PFSK-1 (cell line): Measurements from ENCODE around the gene PRR20B. TPM values are rescaled to one million over a fixed set of nuclear protein-coding genes. Genes with fewer than 3 reads are reported as not detected.
"Not testable (repeated sequence)": the region's sequence is repeated elsewhere in the genome, so short reads cannot be mapped to it uniquely, and the experiment has no call there.

Experiments used
- FOXP2 ChIP-seq: optimal IDR thresholded peaks from 2 replicates; pipeline ENCODE3; 2011; ENCODE audit warnings: borderline replicate concordance, control low read depth, inconsistent platforms; ENCODE audit not compliant: insufficient read depth; ENCODE audit errors: extremely low read length, extremely low read depth
- POLR2AphosphoS5 ChIP-seq: IDR thresholded peaks from 2 replicates; pipeline ENCODE4 v1.6.1; 2012; ENCODE audit warnings: low read depth, mild to moderate bottlenecking, control low read depth, low read length, moderate library complexity
- SIN3A ChIP-seq: IDR thresholded peaks from 2 replicates; pipeline ENCODE4 v1.6.1; 2012; ENCODE audit warnings: mild to moderate bottlenecking, low read length, moderate library complexity, borderline replicate concordance; ENCODE audit not compliant: insufficient read depth
- TAF1 ChIP-seq: IDR thresholded peaks from 2 replicates; pipeline ENCODE4 v1.6.1; 2012; ENCODE audit warnings: low read length, control low read depth, borderline replicate concordance; ENCODE audit not compliant: insufficient read depth
- polyA plus RNA-seq: library from polyadenylated mRNA; unstranded; fragments of >200 nt; gene quantifications from one replicate; pipeline ENCODE4 v1.2.1, GENCODE V29; 2012; ENCODE audit warnings: low read depth, missing spikeins; ENCODE audit not compliant: insufficient read length
- TF ChIP-seq, protein P1 (sequence below), 2 experiments: IDR thresholded peaks; 2 replicates each; pipeline versions ENCODE4 v1.6.1 to v1.8.0; 2011 to 2012; ENCODE audit warnings: low read depth in 2 of 2, low read length in 2 of 2, control low read depth in 1 of 2, inconsistent platforms in 1 of 2, mild to moderate bottlenecking in 1 of 2, moderate library complexity in 1 of 2; ENCODE audit not compliant: insufficient read depth in 1 of 2

PRR20B gene
- not detected for polyA plus RNA-seq

- TF ChIP-seq SIN3A, POLR2AphosphoS5: not testable (repeated sequence)
- TF ChIP-seq, protein P1, sequence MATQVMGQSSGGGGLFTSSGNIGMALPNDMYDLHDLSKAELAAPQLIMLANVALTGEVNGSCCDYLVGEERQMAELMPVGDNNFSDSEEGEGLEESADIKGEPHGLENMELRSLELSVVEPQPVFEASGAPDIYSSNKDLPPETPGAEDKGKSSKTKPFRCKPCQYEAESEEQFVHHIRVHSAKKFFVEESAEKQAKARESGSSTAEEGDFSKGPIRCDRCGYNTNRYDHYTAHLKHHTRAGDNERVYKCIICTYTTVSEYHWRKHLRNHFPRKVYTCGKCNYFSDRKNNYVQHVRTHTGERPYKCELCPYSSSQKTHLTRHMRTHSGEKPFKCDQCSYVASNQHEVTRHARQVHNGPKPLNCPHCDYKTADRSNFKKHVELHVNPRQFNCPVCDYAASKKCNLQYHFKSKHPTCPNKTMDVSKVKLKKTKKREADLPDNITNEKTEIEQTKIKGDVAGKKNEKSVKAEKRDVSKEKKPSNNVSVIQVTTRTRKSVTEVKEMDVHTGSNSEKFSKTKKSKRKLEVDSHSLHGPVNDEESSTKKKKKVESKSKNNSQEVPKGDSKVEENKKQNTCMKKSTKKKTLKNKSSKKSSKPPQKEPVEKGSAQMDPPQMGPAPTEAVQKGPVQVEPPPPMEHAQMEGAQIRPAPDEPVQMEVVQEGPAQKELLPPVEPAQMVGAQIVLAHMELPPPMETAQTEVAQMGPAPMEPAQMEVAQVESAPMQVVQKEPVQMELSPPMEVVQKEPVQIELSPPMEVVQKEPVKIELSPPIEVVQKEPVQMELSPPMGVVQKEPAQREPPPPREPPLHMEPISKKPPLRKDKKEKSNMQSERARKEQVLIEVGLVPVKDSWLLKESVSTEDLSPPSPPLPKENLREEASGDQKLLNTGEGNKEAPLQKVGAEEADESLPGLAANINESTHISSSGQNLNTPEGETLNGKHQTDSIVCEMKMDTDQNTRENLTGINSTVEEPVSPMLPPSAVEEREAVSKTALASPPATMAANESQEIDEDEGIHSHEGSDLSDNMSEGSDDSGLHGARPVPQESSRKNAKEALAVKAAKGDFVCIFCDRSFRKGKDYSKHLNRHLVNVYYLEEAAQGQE (IDR thresholded peaks at IDR 0.05; ENCODE audit: insufficient read depth in 1 of 2, low read depth in 2 of 2, low read length in 2 of 2), result not testable (repeated sequence)
Observed at GRCh38 chr13:57147188-57147587, at the start of gene PRR20B. PRR20B (plus strand) TSS chr13:57147488; CDS start chr13:57147875, 387 bp downstream.

DNA sequence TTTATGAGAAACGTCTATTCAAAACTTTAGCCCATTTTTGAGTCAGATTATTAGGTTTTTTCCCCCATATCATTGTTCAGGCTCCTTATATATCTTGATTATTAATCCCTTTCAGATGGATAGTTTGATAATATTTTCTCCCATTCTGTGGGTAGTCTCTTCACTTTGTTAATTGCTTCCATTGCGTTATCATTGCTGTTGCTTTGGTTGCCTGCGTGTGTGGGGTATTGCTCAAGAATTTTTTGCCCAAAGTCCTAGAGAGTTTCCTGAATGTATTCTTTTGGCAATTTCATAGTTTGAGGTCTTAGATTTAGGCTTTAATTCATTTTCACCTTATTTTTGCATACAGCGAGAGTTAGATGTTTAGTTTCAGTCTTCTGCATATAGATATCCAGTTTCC lies 32.3 kb upstream of the PRR20B start:
- no peak for TF ChIP-seq FOXP2
- TF ChIP-seq, protein P1 (IDR thresholded peaks at IDR 0.05; ENCODE audit: insufficient read depth in 1 of 2, low read depth in 2 of 2, low read length in 2 of 2), result no peak
- no peak for TF ChIP-seq POLR2AphosphoS5
- no peak for TF ChIP-seq TAF1
- TF ChIP-seq SIN3A, result no peak

DNA sequence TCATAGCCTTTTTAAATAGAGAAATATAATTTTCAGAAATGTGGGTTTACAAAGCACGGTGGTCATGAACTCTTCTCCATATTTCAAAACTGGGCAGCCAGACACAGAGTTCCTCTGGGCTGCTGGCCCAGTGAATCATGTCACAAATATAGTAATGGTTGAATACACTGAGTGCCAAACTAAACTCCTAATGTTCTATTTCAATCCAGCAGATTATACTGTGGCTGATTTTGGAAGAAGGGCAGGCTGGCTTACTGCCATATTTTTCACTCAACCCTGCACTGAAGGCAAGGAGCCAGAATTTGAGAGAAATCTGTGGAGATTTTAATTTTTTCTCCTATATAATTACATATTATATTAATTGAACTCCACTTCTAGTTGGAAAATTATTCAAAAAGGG lies 23.6 kb upstream of the PRR20B start:
- TF ChIP-seq POLR2AphosphoS5, result no peak
- TF ChIP-seq FOXP2, result no peak
- no peak for TF ChIP-seq TAF1
- TF ChIP-seq SIN3A, result no peak
- TF ChIP-seq, protein P1 (IDR thresholded peaks at IDR 0.05; ENCODE audit: insufficient read depth in 1 of 2, low read depth in 2 of 2, low read length in 2 of 2), result no peak

- TF ChIP-seq, protein P1 (IDR thresholded peaks at IDR 0.05; ENCODE audit: insufficient read depth in 1 of 2, low read depth in 2 of 2, low read length in 2 of 2), result no peak
- TF ChIP-seq POLR2AphosphoS5, result no peak
- no peak for TF ChIP-seq SIN3A
- no peak for TF ChIP-seq FOXP2
- no peak for TF ChIP-seq TAF1
Observed at GRCh38 chr13:57128909-57129308, 18.4 kb upstream of the PRR20B start.

- TF ChIP-seq TAF1 (no peak), FOXP2 (no peak), POLR2AphosphoS5 (no peak), SIN3A (no peak)
- TF ChIP-seq, protein P1 (IDR thresholded peaks at IDR 0.05; ENCODE audit: insufficient read depth in 1 of 2, low read depth in 2 of 2, low read length in 2 of 2), result no peak
Observed at GRCh38 chr13:57136093-57136492, 11.2 kb upstream of the PRR20B start.
